Fibroblast of skin of scalp (primary cell): Measurements from ENCODE around the gene ADAM23.

Experiments
- DNase-seq: peaks from one replicate; pipeline ENCODE4 v3.0.0-alpha.2; 2013

The ADAM23 gene

GRCh38 chr2:206657087-206657486 is 213.8 kb downstream of the ADAM23 start:
- DNase-seq: no peak

GRCh38 chr2:206665251-206665650 is 221.9 kb downstream of the ADAM23 start:
- no peak for DNase-seq
